HepG2 (cell line): Measurements from ENCODE around the gene CENPB. TPM values are rescaled to one million over a fixed set of nuclear protein-coding genes. Genes with fewer than 3 reads are reported as not detected.
A peak's percentile ranks its signal among the peaks of the same experiment; 100 is the strongest.

Experiments
- FIP1L1 ChIP-seq: fragments of 200-400 bp; formaldehyde crosslinking; IDR thresholded peaks from 2 replicates; pipeline ENCODE4 v1.6.1; 2018; ENCODE audit warnings: low read depth, mild to moderate bottlenecking, low read length, moderate library complexity, borderline replicate concordance; ENCODE audit not compliant: insufficient read depth
- HOXA7 ChIP-seq: sonication (generic); formaldehyde crosslinking; IDR thresholded peaks from 2 replicates; pipeline ENCODE4 v1.8.1; 2022; ENCODE audit warnings: mild to moderate bottlenecking, missing genetic modification reagents, moderate library complexity
- JDP2 ChIP-seq: sonication (generic); formaldehyde crosslinking; IDR thresholded peaks from 2 replicates; pipeline ENCODE4 v1.8.1; 2022; ENCODE audit warnings: missing genetic modification reagents, borderline replicate concordance
- JUN ChIP-seq: sonication (generic); formaldehyde crosslinking; IDR thresholded peaks from 2 replicates; pipeline ENCODE4 v1.4.0; 2020; ENCODE audit warnings: mild to moderate bottlenecking, missing genetic modification reagents
- NFKB2 ChIP-seq: sonication (generic); formaldehyde crosslinking; IDR thresholded peaks from 2 replicates; pipeline ENCODE4 v1.4.0; 2020; ENCODE audit warnings: missing genetic modification reagents, borderline replicate concordance
- PHF20 ChIP-seq: sonication (generic); formaldehyde crosslinking; IDR thresholded peaks from 2 replicates; pipeline ENCODE4 v1.5.0; 2020; ENCODE audit warnings: mild to moderate bottlenecking, missing genetic modification reagents
- PRPF4 ChIP-seq: fragments of 200-400 bp; formaldehyde crosslinking; IDR thresholded peaks from 2 replicates; pipeline ENCODE4 v1.6.1; 2016; ENCODE audit warnings: low read length, low read depth; ENCODE audit not compliant: poor library complexity, severe bottlenecking
- RARA ChIP-seq: IDR thresholded peaks from 2 replicates; pipeline ENCODE4 v1.6.1; 2016; ENCODE audit warnings: missing genetic modification reagents, missing compliant biosample characterization
- REL ChIP-seq: sonication (generic); formaldehyde crosslinking; conservative IDR thresholded peaks from 2 replicates; pipeline ENCODE4 v1.8.0; 2022; ENCODE audit warnings: mild to moderate bottlenecking, missing genetic modification reagents, moderate library complexity
- WIZ ChIP-seq: sonication (generic); formaldehyde crosslinking; IDR thresholded peaks from 2 replicates; pipeline ENCODE4 v1.5.1; 2020; ENCODE audit warnings: mild to moderate bottlenecking, missing genetic modification reagents
- XBP1 ChIP-seq: sonication (generic); formaldehyde crosslinking; IDR thresholded peaks from 2 replicates; pipeline ENCODE4 v1.5.0; 2020; ENCODE audit warnings: missing genetic modification reagents
- ZBTB1 ChIP-seq: sonication (generic); formaldehyde crosslinking; IDR thresholded peaks from 2 replicates; pipeline ENCODE4 v1.4.0; 2020; ENCODE audit warnings: missing genetic modification reagents, borderline replicate concordance
- ZNF232 ChIP-seq: sonication (generic); formaldehyde crosslinking; IDR thresholded peaks from 2 replicates; pipeline ENCODE4 v1.4.0; 2020; ENCODE audit warnings: missing genetic modification reagents, borderline replicate concordance
- ZNF367 ChIP-seq: sonication (generic); formaldehyde crosslinking; IDR thresholded peaks from 2 replicates; pipeline ENCODE4 v1.4.0; 2020; ENCODE audit warnings: missing genetic modification reagents, borderline replicate concordance
- ZNF564 ChIP-seq: sonication (generic); formaldehyde crosslinking; IDR thresholded peaks from 2 replicates; pipeline ENCODE4 v1.8.1; 2023; ENCODE audit warnings: mild to moderate bottlenecking, missing genetic modification reagents
- ZSCAN12 ChIP-seq: sonication (generic); formaldehyde crosslinking; IDR thresholded peaks from 2 replicates; pipeline ENCODE4 v1.9.0; 2021; ENCODE audit warnings: mild to moderate bottlenecking, missing genetic modification reagents
- polyA plus RNA-seq, 8 experiments: library from polyadenylated mRNA; depleted of rRNA in 3 of 8; stranded (reverse) in 7 of 8; unstranded in 1 of 8; fragments of >200 nt; fragmentation: Illumina TruSeq in 4 of 8; extraction: Trizol in 4 of 8; gene quantifications; 2 replicates each; pipeline versions ENCODE4 v1.2.1 to v1.2.3, GENCODE V29; 2011 to 2016; ENCODE audit warnings: low read depth in 4 of 8, missing spikeins in 1 of 8, mixed read lengths in 1 of 8; ENCODE audit not compliant: insufficient read depth in 1 of 8
- total RNA-seq, 5 experiments: library from RNA; depleted of rRNA; stranded (reverse); fragments of >200 nt; fragmentation: Illumina TruSeq; extraction: Trizol; gene quantifications; 2 replicates each; pipeline ENCODE4 v1.2.3, GENCODE V29; 2016; ENCODE audit warnings: low read depth in 1 of 5
- TF ChIP-seq, protein P1 (sequence below): IDR thresholded peaks from 2 replicates; pipeline ENCODE4 v1.6.1; 2016; ENCODE audit warnings: missing compliant biosample characterization, missing genetic modification reagents, borderline replicate concordance
- TF ChIP-seq, protein P2 (sequence below): sonication (generic); formaldehyde crosslinking; IDR thresholded peaks from 2 replicates; pipeline ENCODE4 v1.4.0; 2020; ENCODE audit warnings: missing genetic modification reagents, borderline replicate concordance
- TF ChIP-seq, protein P3 (sequence below): sonication (generic); formaldehyde crosslinking; IDR thresholded peaks from 2 replicates; pipeline ENCODE4 v1.8.0; 2023; ENCODE audit warnings: mild to moderate bottlenecking, missing genetic modification reagents
- TF ChIP-seq, protein P4 (sequence below): sonication (generic); formaldehyde crosslinking; IDR thresholded peaks from 2 replicates; pipeline ENCODE4 v1.4.0; 2020; ENCODE audit warnings: missing genetic modification reagents, low read depth, mild to moderate bottlenecking, borderline replicate concordance
- TF ChIP-seq, protein P5 (sequence below): sonication (generic); formaldehyde crosslinking; IDR thresholded peaks from 2 replicates; pipeline ENCODE4 v1.8.0; 2022; ENCODE audit warnings: mild to moderate bottlenecking, missing genetic modification reagents, moderate library complexity

The CENPB gene
- total and polyA plus RNA-seq, 2 of the 13 experiments (the other 11 are each of a cell fraction or from before 2014, with no cell fraction given) = 10.4 to 54.5 TPM

DNA sequence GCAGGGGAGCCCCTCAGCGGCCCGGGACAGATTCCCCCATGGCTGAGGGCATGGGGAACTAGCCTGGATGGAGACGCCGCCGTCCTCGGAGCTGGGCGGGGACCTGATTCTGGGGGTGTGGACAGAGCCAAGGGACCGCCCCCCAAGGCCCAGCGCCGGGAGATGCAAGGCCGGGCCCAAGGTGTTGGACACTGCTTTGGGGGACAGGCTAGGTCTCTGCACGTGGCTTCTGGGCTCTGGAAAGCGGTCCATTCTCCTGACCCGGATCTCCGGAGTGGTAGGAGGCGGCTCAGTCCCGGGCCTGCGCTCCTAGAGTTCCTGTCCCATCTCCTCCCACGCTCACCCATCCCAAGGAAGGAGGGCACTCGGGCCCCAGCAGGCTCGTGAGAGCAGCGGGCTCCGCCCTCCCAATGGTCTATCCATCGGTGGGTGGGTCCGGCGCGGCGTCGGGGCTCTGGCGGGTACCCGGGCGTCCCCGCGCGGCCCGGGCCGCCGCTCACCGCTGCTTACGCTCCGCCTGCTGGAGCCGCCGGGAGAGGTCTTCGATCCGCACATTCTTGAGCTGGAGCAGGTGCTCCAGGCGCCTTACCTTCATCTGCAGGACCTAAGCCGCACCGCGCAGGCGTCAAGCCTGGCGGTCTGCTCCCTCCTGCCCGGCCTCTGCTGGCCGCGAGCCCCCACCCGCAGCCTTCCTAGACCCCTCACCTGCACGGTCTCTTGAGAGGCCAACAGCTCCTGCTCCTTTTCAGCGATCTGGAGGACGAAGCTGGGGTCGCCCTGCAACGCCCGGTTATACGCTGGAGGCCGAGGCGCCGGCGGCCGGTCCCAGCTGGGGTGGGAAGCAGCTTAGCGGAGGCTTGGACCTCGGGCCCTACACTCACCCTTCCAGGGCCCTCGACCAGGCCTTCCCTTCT is 8.6 kb downstream of the CENPB start (continued):
- TF ChIP-seq PRPF4 (no peak), ZNF232 (CRISPR knock-in tag) (no peak; the same call in 1 of the 2 replicates), RARA (no peak), JUN (CRISPR knock-in tag) (no peak), JDP2 (CRISPR knock-in tag) (no peak), ZBTB1 (no peak), XBP1 (CRISPR knock-in tag) (no peak), REL (CRISPR knock-in tag) (no peak), HOXA7 (CRISPR knock-in tag) (no peak), ZNF367 (CRISPR knock-in tag) (no peak), NFKB2 (0 out of 2 replicates have a peak, but pooled peaks have one; percentile 77), ZSCAN12 (CRISPR knock-in tag) (no peak), PHF20 (CRISPR knock-in tag) (no peak), WIZ (CRISPR knock-in tag) (no peak), ZNF564 (CRISPR knock-in tag) (no peak), FIP1L1 (no peak)
- TF ChIP-seq, protein P1, sequence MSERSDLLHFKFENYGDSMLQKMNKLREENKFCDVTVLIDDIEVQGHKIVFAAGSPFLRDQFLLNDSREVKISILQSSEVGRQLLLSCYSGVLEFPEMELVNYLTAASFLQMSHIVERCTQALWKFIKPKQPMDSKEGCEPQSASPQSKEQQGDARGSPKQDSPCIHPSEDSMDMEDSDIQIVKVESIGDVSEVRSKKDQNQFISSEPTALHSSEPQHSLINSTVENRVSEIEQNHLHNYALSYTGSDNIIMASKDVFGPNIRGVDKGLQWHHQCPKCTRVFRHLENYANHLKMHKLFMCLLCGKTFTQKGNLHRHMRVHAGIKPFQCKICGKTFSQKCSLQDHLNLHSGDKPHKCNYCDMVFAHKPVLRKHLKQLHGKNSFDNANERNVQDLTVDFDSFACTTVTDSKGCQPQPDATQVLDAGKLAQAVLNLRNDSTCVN = 0 out of 2 replicates have a peak, but pooled peaks have one; percentile 21
- TF ChIP-seq, protein P2, sequence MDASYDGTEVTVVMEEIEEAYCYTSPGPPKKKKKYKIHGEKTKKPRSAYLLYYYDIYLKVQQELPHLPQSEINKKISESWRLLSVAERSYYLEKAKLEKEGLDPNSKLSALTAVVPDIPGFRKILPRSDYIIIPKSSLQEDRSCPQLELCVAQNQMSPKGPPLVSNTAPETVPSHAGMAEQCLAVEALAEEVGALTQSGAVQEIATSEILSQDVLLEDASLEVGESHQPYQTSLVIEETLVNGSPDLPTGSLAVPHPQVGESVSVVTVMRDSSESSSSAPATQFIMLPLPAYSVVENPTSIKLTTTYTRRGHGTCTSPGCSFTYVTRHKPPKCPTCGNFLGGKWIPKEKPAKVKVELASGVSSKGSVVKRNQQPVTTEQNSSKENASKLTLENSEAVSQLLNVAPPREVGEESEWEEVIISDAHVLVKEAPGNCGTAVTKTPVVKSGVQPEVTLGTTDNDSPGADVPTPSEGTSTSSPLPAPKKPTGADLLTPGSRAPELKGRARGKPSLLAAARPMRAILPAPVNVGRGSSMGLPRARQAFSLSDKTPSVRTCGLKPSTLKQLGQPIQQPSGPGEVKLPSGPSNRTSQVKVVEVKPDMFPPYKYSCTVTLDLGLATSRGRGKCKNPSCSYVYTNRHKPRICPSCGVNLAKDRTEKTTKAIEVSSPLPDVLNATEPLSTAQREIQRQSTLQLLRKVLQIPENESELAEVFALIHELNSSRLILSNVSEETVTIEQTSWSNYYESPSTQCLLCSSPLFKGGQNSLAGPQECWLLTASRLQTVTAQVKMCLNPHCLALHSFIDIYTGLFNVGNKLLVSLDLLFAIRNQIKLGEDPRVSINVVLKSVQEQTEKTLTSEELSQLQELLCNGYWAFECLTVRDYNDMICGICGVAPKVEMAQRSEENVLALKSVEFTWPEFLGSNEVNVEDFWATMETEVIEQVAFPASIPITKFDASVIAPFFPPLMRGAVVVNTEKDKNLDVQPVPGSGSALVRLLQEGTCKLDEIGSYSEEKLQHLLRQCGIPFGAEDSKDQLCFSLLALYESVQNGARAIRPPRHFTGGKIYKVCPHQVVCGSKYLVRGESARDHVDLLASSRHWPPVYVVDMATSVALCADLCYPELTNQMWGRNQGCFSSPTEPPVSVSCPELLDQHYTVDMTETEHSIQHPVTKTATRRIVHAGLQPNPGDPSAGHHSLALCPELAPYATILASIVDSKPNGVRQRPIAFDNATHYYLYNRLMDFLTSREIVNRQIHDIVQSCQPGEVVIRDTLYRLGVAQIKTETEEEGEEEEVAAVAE (CRISPR knock-in tag) = no peak
- TF ChIP-seq, protein P3, sequence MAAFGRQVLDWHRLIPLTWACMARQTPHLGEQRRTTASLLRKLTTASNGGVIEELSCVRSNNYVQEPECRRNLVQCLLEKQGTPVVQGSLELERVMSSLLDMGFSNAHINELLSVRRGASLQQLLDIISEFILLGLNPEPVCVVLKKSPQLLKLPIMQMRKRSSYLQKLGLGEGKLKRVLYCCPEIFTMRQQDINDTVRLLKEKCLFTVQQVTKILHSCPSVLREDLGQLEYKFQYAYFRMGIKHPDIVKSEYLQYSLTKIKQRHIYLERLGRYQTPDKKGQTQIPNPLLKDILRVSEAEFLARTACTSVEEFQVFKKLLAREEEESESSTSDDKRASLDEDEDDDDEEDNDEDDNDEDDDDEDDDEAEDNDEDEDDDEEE (CRISPR knock-in tag) = 0 out of 2 replicates have a peak, but pooled peaks have one; percentile 53
- TF ChIP-seq, protein P4, sequence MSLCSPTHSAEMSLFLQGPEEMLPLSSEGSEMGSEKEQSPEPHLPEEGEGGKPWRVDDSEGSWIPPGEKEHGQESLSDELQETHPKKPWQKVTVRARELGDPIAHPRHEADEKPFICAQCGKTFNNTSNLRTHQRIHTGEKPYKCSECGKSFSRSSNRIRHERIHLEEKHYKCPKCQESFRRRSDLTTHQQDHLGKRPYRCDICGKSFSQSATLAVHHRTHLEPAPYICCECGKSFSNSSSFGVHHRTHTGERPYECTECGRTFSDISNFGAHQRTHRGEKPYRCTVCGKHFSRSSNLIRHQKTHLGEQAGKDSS (CRISPR knock-in tag) = no peak; the same call in 1 of the 2 replicates
- TF ChIP-seq, protein P5, sequence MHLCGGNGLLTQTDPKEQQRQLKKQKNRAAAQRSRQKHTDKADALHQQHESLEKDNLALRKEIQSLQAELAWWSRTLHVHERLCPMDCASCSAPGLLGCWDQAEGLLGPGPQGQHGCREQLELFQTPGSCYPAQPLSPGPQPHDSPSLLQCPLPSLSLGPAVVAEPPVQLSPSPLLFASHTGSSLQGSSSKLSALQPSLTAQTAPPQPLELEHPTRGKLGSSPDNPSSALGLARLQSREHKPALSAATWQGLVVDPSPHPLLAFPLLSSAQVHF (CRISPR knock-in tag) = no peak
